ENCODE measurements around the gene HECW1.

HECW1 gene

DNA sequence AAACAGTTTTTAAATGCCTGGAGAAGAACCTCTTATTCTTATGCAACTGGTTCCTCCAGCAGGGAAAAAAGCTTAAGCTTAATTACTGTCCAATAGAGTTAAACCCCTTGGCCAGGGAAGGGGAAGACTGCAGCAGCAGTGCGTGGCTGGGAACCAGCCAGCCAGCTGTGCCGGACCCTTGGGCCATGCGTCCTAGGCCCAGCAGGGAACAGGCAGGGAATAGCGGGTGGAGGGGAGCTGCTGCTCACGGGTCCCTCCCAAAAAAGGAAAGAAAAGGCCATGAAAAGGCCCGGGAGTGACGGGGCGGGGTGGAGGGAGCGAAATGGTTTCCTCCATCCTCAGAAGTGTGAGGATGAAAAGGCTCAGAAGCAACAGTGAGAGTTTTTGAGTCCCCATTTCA lies 35.2 kb upstream of the HECW1 start:
- Mint-ChIP-seq H3K9me3 (no peaks in the 10 kb centered on the region), H3K27ac (peak overlapping the region; percentile 4), H3K4me3 (no peak overlapping the region), H3K27me3 (ENCODE audit: low read depth, poor library complexity) (no peaks in the 10 kb centered on the region), H3K36me3 (ENCODE audit: low read depth) (no peaks in the 10 kb centered on the region), H3K4me1 (peaks cover 8% of the 10 kb centered on the region)
- TF ChIP-seq CTCF (IDR thresholded peaks at IDR 0.05) = no peak
- no peak for DNase-seq

GRCh38 chr7:43077732-43078391 lies 34.6 kb upstream of the HECW1 start:
- no peaks in the 10 kb centered on the region for H3K36me3 Mint-ChIP-seq (ENCODE audit: low read depth)
- H3K27ac Mint-ChIP-seq = no peak overlapping the region
- H3K4me3 Mint-ChIP-seq = no peak overlapping the region
- peak; percentile 15 for DNase-seq
- H3K9me3 Mint-ChIP-seq = no peaks in the 10 kb centered on the region
- H3K27me3 Mint-ChIP-seq (ENCODE audit: low read depth, poor library complexity) = no peaks in the 10 kb centered on the region
- peaks cover 8% of the 10 kb centered on the region for H3K4me1 Mint-ChIP-seq
- TF ChIP-seq CTCF (IDR thresholded peaks at IDR 0.05) = no peak

DNA sequence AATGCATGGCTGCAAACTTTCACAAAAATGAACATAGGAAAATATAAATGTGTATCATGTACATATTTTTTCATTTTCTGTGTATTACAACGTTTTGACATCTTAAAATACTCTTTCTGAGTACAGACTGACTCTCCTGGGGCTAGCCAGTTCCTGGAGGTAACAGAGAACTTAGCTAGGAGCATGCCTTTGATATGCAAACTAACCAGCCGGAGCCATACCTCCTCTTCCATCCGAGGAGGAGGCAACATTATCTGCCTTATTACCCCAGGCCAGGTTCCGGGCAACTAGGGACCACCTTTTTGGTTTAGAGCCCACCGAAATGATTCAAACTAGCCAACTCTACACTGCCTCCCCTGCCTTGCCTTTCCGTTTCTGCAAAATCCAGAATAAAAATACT lies 33.7 kb upstream of the HECW1 start:
- H3K27me3 Mint-ChIP-seq (ENCODE audit: low read depth, poor library complexity) = no peaks in the 10 kb centered on the region

GRCh38 chr7:43081603-43082002 lies 30.8 kb upstream of the HECW1 start:
- H3K36me3 Mint-ChIP-seq (ENCODE audit: low read depth) = no peaks in the 10 kb centered on the region
- no peak for DNase-seq
- H3K4me1 Mint-ChIP-seq = peaks cover 8% of the 10 kb centered on the region
- no peaks in the 10 kb centered on the region for H3K9me3 Mint-ChIP-seq
- no peak for TF ChIP-seq CTCF (IDR thresholded peaks at IDR 0.05)
- peaks cover 4% of the 10 kb centered on the region for H3K27me3 Mint-ChIP-seq (ENCODE audit: low read depth, poor library complexity)
- no peak overlapping the region for H3K4me3 Mint-ChIP-seq
- no peak overlapping the region for H3K27ac Mint-ChIP-seq

More for the DNA sequence above, 33.7 kb upstream of the HECW1 start:
- H3K4me3 Mint-ChIP-seq = no peak overlapping the region
- H3K27ac Mint-ChIP-seq = no peak overlapping the region
- H3K36me3 Mint-ChIP-seq (ENCODE audit: low read depth) = no peaks in the 10 kb centered on the region
- no peak for TF ChIP-seq CTCF (IDR thresholded peaks at IDR 0.05)
- no peak for DNase-seq
- H3K4me1 Mint-ChIP-seq = peaks cover 8% of the 10 kb centered on the region
- no peaks in the 10 kb centered on the region for H3K9me3 Mint-ChIP-seq

GRCh38 chr7:43083106-43083505 lies 29.3 kb upstream of the HECW1 start:
- no peaks in the 10 kb centered on the region for H3K4me1 Mint-ChIP-seq
- peaks cover 6% of the 10 kb centered on the region for H3K27me3 Mint-ChIP-seq (ENCODE audit: low read depth, poor library complexity)
- no peak for TF ChIP-seq CTCF (IDR thresholded peaks at IDR 0.05)
- no peak for DNase-seq
- H3K36me3 Mint-ChIP-seq (ENCODE audit: low read depth) = no peaks in the 10 kb centered on the region
- no peak overlapping the region for H3K27ac Mint-ChIP-seq
- H3K4me3 Mint-ChIP-seq = no peak overlapping the region
- no peaks in the 10 kb centered on the region for H3K9me3 Mint-ChIP-seq

- Mint-ChIP-seq H3K36me3 (ENCODE audit: low read depth) (no peaks in the 10 kb centered on the region), H3K27ac (peak overlapping the region; percentile 29), H3K4me3 (no peak overlapping the region), H3K9me3 (no peaks in the 10 kb centered on the region), H3K4me1 (no peaks in the 10 kb centered on the region), H3K27me3 (ENCODE audit: low read depth, poor library complexity) (peaks cover 7% of the 10 kb centered on the region)
- TF ChIP-seq CTCF (IDR thresholded peaks at IDR 0.05) = no peak
- DNase-seq = no peak
Measured at GRCh38 chr7:43085017-43085416, 27.4 kb upstream of the HECW1 start.
